DLD1 (cell line): ENCODE results near the gene TMEM37.

Experiments
- in situ Hi-C: cut with HindIII; loops from 2 replicates; pipeline ENCODE4 v1.10.0; 2017; ENCODE audit warnings: low sequenced_read_pairs

Gene TMEM37

GRCh38 chr2:119417908-119418307, 13.7 kb upstream of the TMEM37 start:
- in situ Hi-C loops: no loop called here

- in situ Hi-C loops: no loop called here
Observed at GRCh38 chr2:119419065-119419464, 12.6 kb upstream of the TMEM37 start.

- in situ Hi-C loops: no loop called here
Observed at GRCh38 chr2:119419803-119420508, 11.7 kb upstream of the TMEM37 start.

- in situ Hi-C loops: no loop called here
Observed at GRCh38 chr2:119421304-119421703, 10.3 kb upstream of the TMEM37 start.

GRCh38 chr2:119421741-119422140, 9.9 kb upstream of the TMEM37 start:
- in situ Hi-C loops: no loop called here

- in situ Hi-C loops: no loop called here
Observed at GRCh38 chr2:119422360-119423107, 9.1 kb upstream of the TMEM37 start.

- in situ Hi-C loops: no loop called here
Observed at GRCh38 chr2:119423108-119423444, 8.6 kb upstream of the TMEM37 start.

GRCh38 chr2:119423811-119424210, 7.8 kb upstream of the TMEM37 start:
- in situ Hi-C loops: no loop called here

GRCh38 chr2:119424284-119425118, 7.2 kb upstream of the TMEM37 start:
- in situ Hi-C loops: no loop called here

GRCh38 chr2:119425119-119425405, 6.6 kb upstream of the TMEM37 start:
- in situ Hi-C loops: no loop called here

GRCh38 chr2:119425620-119426395, 5.8 kb upstream of the TMEM37 start:
- in situ Hi-C loops: no loop called here

GRCh38 chr2:119426396-119426675, 5.3 kb upstream of the TMEM37 start:
- in situ Hi-C loops: no loop called here

GRCh38 chr2:119426801-119427395, 4.8 kb upstream of the TMEM37 start:
- in situ Hi-C loops: no loop called here

GRCh38 chr2:119427756-119428155, 3.9 kb upstream of the TMEM37 start:
- in situ Hi-C loops: no loop called here

- in situ Hi-C loops: no loop called here
Observed at GRCh38 chr2:119428488-119429224, 3.0 kb upstream of the TMEM37 start.

GRCh38 chr2:119429225-119429981, 2.3 kb upstream of the TMEM37 start:
- in situ Hi-C loops: no loop called here

- in situ Hi-C loops: no loop called here
Observed at GRCh38 chr2:119430023-119430498, 1.6 kb upstream of the TMEM37 start.

- in situ Hi-C loops: no loop called here
Observed at GRCh38 chr2:119431976-119432850, 559 bp downstream of the TMEM37 start.
